Esophagus squamous epithelium (tissue), 5 donors: Measurements from ENCODE around the gene EPHA6. TPM values are rescaled to one million over a fixed set of nuclear protein-coding genes. Genes with fewer than 3 reads are reported as not detected.

ENCODE experiments used
- DNase-seq: peaks from one replicate; lab custom pipeline; 2025; lab: John Stamatoyannopoulos, UW
- H3K27ac ChIP-seq, 4 donors: fragments of 200-600 bp; sonication (generic); one replicate each; pipeline ENCODE4 v1.5.1; 2016 to 2019; ENCODE audit warnings: mild to moderate bottlenecking in 1 of 4
- H3K27me3 ChIP-seq, 4 donors: fragments of 200-600 bp; sonication (generic); 1 replicate in 3 of 4; 2 replicates in 1 of 4; pipeline versions ENCODE4 v1.5.1 to v1.6.0; 2017 to 2021; ENCODE audit warnings: antibody characterized with exemption in 1 of 4
- H3K36me3 ChIP-seq, 3 donors: fragments of 200-600 bp; sonication (generic); one replicate each; pipeline ENCODE4 v1.5.1; 2016 to 2019
- H3K4me1 ChIP-seq, 3 donors: fragments of 200-600 bp; sonication (generic); one replicate each; pipeline ENCODE4 v1.5.1; 2017 to 2019
- H3K4me3 ChIP-seq, 4 donors: fragments of 200-600 bp; sonication (generic); 1 replicate in 3 of 4; 2 replicates in 1 of 4; pipeline ENCODE4 v1.5.1; 2016 to 2019; ENCODE audit warnings: mild to moderate bottlenecking in 2 of 4, moderate library complexity in 1 of 4
- H3K9me3 ChIP-seq, 3 donors: fragments of 200-600 bp; sonication (generic); one replicate each; pipeline ENCODE4 v1.5.1; 2016 to 2019
- CTCF ChIP-seq, 6 experiments: fragments of 450-650 bp in 4 of 6; fragments of 200-600 bp in 2 of 6; sonication (generic) in 2 of 6; IDR thresholded peaks; one replicate each; pipeline ENCODE4 v1.5.1; 2016 to 2019; ENCODE audit warnings: antibody characterized with exemption in 6 of 6, mild to moderate bottlenecking in 4 of 6, moderate library complexity in 4 of 6
- POLR2A ChIP-seq, 4 donors: fragments of 450-650 bp; IDR thresholded peaks; one replicate each; pipeline ENCODE4 v1.6.1; 2017; ENCODE audit warnings: antibody characterized with exemption in 4 of 4, mild to moderate bottlenecking in 4 of 4, moderate library complexity in 3 of 4
- WGBS, 2 donors: methylation state at CpG; one replicate each; pipeline ENCODE4 v1.1.5; 2018; 5-methylcytosine and 5-hydroxymethylcytosine counted together
- intact Hi-C: fragments of 100-400 bp; cut with DNase I; formaldehyde crosslinking; loops from one replicate; pipeline ENCODE4 v1.15.0; 2022
- total RNA-seq, 4 donors: library from RNA; depleted of rRNA; stranded (reverse); fragments of >200 nt; gene quantifications; one replicate each; pipeline ENCODE4 v1.1.0, GENCODE V29; 2016
- donor health status: DM: yes; HTN: yes; CAD: no.

EPHA6 gene
- total RNA-seq, 4 donors from 2014 or later: 0.34 to 2.9 (median 1.5) TPM

DNA sequence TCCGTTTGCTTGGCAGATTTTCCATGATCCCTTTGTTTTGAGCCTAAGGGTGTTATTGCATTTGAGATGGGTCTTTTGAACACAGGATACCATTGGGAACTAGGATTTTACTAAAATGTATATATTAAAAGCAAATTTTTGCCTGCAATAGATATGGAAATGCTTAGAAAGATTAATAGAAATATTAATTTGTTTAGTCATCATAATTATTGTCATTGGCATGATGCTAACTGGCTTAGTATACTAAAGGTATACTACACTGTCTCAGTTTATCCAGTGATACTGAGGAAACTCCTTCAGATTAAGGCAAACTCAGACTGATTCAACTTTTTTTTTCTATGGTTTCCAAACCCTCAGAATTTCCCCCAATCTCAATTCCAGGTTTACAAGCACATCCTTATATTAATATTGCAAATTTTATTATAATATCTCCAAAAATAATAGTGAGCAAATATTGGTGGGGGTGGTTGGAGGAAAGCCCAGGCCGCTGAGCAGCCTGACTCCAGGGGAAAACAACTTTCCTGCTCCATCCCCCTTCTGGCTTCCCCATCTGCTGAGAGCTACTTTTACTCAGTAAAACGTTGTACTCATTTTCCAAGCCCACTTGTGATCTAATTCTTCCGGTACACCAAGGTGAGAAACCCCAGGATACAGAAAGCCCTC, 291.7 kb downstream of the EPHA6 start:
- no peaks in the 10 kb centered on the region for H3K9me3 ChIP-seq
- TF ChIP-seq POLR2A (IDR thresholded peaks at IDR 0.05) (no peak), CTCF (IDR thresholded peaks at IDR 0.05) (no peak)
- DNase-seq: no peak
- intact Hi-C loops: no loop called here
- no peak overlapping the region for H3K27ac ChIP-seq
- no peaks in the 10 kb centered on the region for H3K36me3 ChIP-seq
- H3K4me1 ChIP-seq: no peaks in the 10 kb centered on the region
- H3K4me3 ChIP-seq: no peak overlapping the region
- H3K27me3 ChIP-seq: no peaks in the 10 kb centered on the region
- WGBS, 2 donors: 60 to 71% methylated on average over 4 of the region's 4 CpGs

DNA sequence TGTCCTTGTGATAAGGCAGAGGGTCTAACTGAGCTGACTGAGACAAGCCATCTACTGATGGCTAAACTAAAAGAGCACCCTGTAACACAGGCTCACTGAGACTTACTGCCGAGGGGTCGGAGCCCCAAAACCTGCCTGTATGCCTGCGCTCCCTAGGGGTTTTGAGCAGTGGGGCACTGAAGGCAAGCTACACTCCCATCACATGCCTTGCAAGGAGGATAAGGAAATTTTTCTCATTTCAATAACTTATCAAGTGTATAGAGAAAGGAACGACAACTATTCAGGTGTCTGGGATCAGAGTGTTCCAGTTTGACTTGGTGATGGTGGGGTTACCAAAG, 292.2 kb downstream of the EPHA6 start:
- Histone ChIP-seq H3K36me3 (no peaks in the 10 kb centered on the region), H3K4me3 (no peak overlapping the region), H3K9me3 (no peaks in the 10 kb centered on the region), H3K4me1 (no peaks in the 10 kb centered on the region), H3K27me3 (no peaks in the 10 kb centered on the region), H3K27ac (no peak overlapping the region)
- TF ChIP-seq POLR2A (IDR thresholded peaks at IDR 0.05) (no peak), CTCF (IDR thresholded peaks at IDR 0.05) (no peak)
- 87 to 89% methylated on average over 4 of the region's 4 CpGs for WGBS, 2 donors
- DNase-seq: no peak
- intact Hi-C loops: no loop called here

- H3K36me3 ChIP-seq: no peaks in the 10 kb centered on the region
- H3K27ac ChIP-seq: no peak overlapping the region
- no peaks in the 10 kb centered on the region for H3K4me1 ChIP-seq
- intact Hi-C loops: no loop called here
- no peaks in the 10 kb centered on the region for H3K9me3 ChIP-seq
- WGBS, 2 donors: 65 to 80% methylated on average over 1 of the region's 1 CpG
- DNase-seq: no peak
- H3K4me3 ChIP-seq: no peak overlapping the region
- no peaks in the 10 kb centered on the region for H3K27me3 ChIP-seq
- no peak for TF ChIP-seq POLR2A (IDR thresholded peaks at IDR 0.05)
- TF ChIP-seq CTCF (IDR thresholded peaks at IDR 0.05): no peak
Observed at GRCh38 chr3:97108136-97108535, 293.7 kb downstream of the EPHA6 start.

DNA sequence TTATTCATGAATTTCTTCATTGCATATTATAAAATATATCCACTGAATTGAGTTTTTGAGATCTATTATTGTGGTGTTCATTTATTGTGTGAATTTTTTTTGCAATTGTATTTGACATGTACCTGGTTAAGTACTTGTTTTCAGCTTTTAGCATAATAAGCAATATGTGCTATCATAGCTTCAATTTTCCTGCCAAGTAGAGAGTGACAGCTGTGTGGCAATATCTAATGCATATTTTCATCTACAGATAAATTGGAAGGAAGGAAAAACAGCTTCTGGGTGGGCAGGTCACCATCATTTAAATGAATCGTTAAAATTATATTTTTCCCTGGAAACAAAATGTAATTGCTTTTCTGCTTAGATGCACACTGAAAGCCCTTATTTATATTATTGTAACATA, 296.9 kb downstream of the EPHA6 start:
- no peak for DNase-seq
- TF ChIP-seq POLR2A (IDR thresholded peaks at IDR 0.05): no peak
- TF ChIP-seq CTCF (IDR thresholded peaks at IDR 0.05): no peak
- WGBS, 2 donors: 90 to 98% methylated on average over 1 of the region's 1 CpG
- H3K36me3 ChIP-seq: no peaks in the 10 kb centered on the region
- no peaks in the 10 kb centered on the region for H3K9me3 ChIP-seq
- H3K27me3 ChIP-seq: no peaks in the 10 kb centered on the region
- no peak overlapping the region for H3K4me3 ChIP-seq
- intact Hi-C loops: no loop called here
- no peak overlapping the region for H3K27ac ChIP-seq
- H3K4me1 ChIP-seq: no peaks in the 10 kb centered on the region

DNA sequence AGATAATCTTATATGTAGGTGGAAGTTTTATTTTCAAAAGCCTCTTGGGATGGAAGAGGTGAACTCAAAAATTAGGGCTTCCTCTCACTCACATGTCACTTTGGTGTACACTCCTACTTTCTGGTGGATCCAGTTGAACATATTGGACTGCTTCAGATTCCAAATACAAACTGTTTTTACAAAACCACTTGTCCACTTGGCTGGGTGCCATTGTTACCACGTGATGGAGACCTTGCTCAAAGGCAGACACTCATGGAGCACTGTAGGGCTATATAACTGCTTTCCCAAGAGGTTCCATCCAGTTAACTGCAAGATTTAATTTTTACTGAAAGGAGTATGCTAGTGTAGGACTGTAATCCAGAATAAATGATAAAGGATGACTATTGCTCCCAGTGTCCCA, 307.0 kb downstream of the EPHA6 start:
- Histone ChIP-seq H3K27me3 (no peaks in the 10 kb centered on the region), H3K27ac (no peak overlapping the region), H3K4me1 (peaks cover 0 to 7% (median 0%) of the 10 kb centered on the region in 3 donors), H3K36me3 (no peaks in the 10 kb centered on the region), H3K9me3 (no peaks in the 10 kb centered on the region), H3K4me3 (no peak overlapping the region)
- intact Hi-C loops: no loop called here
- no peak for TF ChIP-seq CTCF (IDR thresholded peaks at IDR 0.05)
- no peak for TF ChIP-seq POLR2A (IDR thresholded peaks at IDR 0.05)
- 23 to 58% methylated on average over 1 of the region's 1 CpG for WGBS, 2 donors
- no peak for DNase-seq
